Stimulated activated CD4-positive, alpha-beta T cell treated with anti-CD3 and anti-CD28 coated beads, TNF-alpha, amount 100 ng/mL, for 48 hours (primary cell): ENCODE results near the gene FAIM2.

ENCODE experiments used
- DNase-seq, 3 donors: peaks; one replicate each; pipeline ENCODE4 v3.0.0-alpha.2; 2020; ENCODE audit warnings: low read depth in 3 of 3

FAIM2 gene

GRCh38 chr12:49903700-49904423, at the start of gene FAIM2:
TSS of gene FAIM2 (minus strand) at chr12:49903900. CDS start at chr12:49903792, 108 bp downstream.
- DNase-seq, result peak in 2 of 3 donors; percentile 6 to 31

GRCh38 chr12:49953151-49953550, 49.5 kb upstream of the FAIM2 start:
- no peak for DNase-seq

GRCh38 chr12:49952391-49953055, 48.8 kb upstream of the FAIM2 start:
- DNase-seq, result no peak

- no peak for DNase-seq
These were observed 47.9 kb upstream of the FAIM2 start for GRCh38 chr12:49951411-49952240.

GRCh38 chr12:49950273-49951251, 46.9 kb upstream of the FAIM2 start, which contains the start of gene AQP2:
TSS of gene AQP2 (plus strand) at chr12:49950737. CDS start at chr12:49950831, 94 bp downstream.
- no peak for DNase-seq

GRCh38 chr12:49949866-49950265, 46.2 kb upstream of the FAIM2 start:
- DNase-seq, result no peak

- DNase-seq, result no peak
These were observed 45.5 kb upstream of the FAIM2 start for GRCh38 chr12:49948866-49949845.

- DNase-seq, result no peak
These were observed 44.0 kb upstream of the FAIM2 start for GRCh38 chr12:49947593-49948226.

GRCh38 chr12:49946497-49946896, 42.8 kb upstream of the FAIM2 start:
- no peak for DNase-seq

GRCh38 chr12:49946086-49946485, 42.4 kb upstream of the FAIM2 start:
- no peak for DNase-seq

- DNase-seq, result peak; percentile 82 to 89 (median 82)
These were observed 41.8 kb upstream of the FAIM2 start for GRCh38 chr12:49945394-49946080.

- no peak for DNase-seq
These were observed 41.0 kb upstream of the FAIM2 start for GRCh38 chr12:49944718-49945117.

- DNase-seq, result no peak
These were observed 40.3 kb upstream of the FAIM2 start for GRCh38 chr12:49944046-49944445.

- no peak for DNase-seq
These were observed 39.9 kb upstream of the FAIM2 start for GRCh38 chr12:49943625-49943960.

- DNase-seq, result no peak
These were observed 39.4 kb upstream of the FAIM2 start for GRCh38 chr12:49942921-49943624.

- no peak for DNase-seq
These were observed 38.8 kb upstream of the FAIM2 start for GRCh38 chr12:49942512-49942893.

GRCh38 chr12:49941556-49942511, 38.1 kb upstream of the FAIM2 start:
- DNase-seq, result no peak
